GM19328 (cell line): ENCODE results near the gene NHEJ1.

ENCODE experiments used
- ATAC-seq: cut with Tn5 transposase; IDR thresholded peaks from one replicate; pipeline ENCODE4 v1.9.1; 2021; ENCODE audit warnings: mild to moderate bottlenecking, moderate library complexity; ENCODE audit not compliant: unreplicated experiment

Gene NHEJ1

GRCh38 chr2:219094171-219094570 is 66.4 kb downstream of the NHEJ1 start:
- ATAC-seq, result no peak

GRCh38 chr2:219090436-219091299 is 69.9 kb downstream of the NHEJ1 start:
- no peak for ATAC-seq

GRCh38 chr2:219089330-219089729 is 71.3 kb downstream of the NHEJ1 start:
- no peak for ATAC-seq

GRCh38 chr2:219087848-219088247 is 72.8 kb downstream of the NHEJ1 start:
- ATAC-seq, result no peak

- ATAC-seq, result no peak
Observed at GRCh38 chr2:219087361-219087760, 73.3 kb downstream of the NHEJ1 start.

GRCh38 chr2:219086196-219086595 is 74.4 kb downstream of the NHEJ1 start:
- ATAC-seq, result no peak

- ATAC-seq, result no peak
Observed at GRCh38 chr2:219084791-219085190, 75.8 kb downstream of the NHEJ1 start.

GRCh38 chr2:219082332-219082958 is 78.2 kb downstream of the NHEJ1 start:
- no peak for ATAC-seq

- no peak for ATAC-seq
Observed at GRCh38 chr2:219081701-219082331, 78.8 kb downstream of the NHEJ1 start.

GRCh38 chr2:219081096-219081495 is 79.5 kb downstream of the NHEJ1 start:
- ATAC-seq, result no peak

- ATAC-seq, result no peak
Observed at GRCh38 chr2:219079417-219079816, 81.2 kb downstream of the NHEJ1 start.

GRCh38 chr2:219078951-219079350 is 81.7 kb downstream of the NHEJ1 start:
- ATAC-seq, result no peak

- no peak for ATAC-seq
Observed at GRCh38 chr2:219078126-219078525, 82.5 kb downstream of the NHEJ1 start.

GRCh38 chr2:219076253-219076652 is 84.4 kb downstream of the NHEJ1 start:
- no peak for ATAC-seq

GRCh38 chr2:219073413-219074129 is 87.0 kb downstream of the NHEJ1 start:
- ATAC-seq, result no peak

- ATAC-seq, result no peak
Observed at GRCh38 chr2:219072741-219073250, 87.8 kb downstream of the NHEJ1 start.

GRCh38 chr2:219071131-219071816 is 89.3 kb downstream of the NHEJ1 start:
- ATAC-seq, result no peak

- no peak for ATAC-seq
Observed at GRCh38 chr2:219065484-219065883, 95.1 kb downstream of the NHEJ1 start.

- ATAC-seq, result no peak
Observed at GRCh38 chr2:219062081-219062480, 98.5 kb downstream of the NHEJ1 start.
